Keratinocyte (primary cell): ENCODE data around the gene PRSS33. TPM values are rescaled to one million over a fixed set of nuclear protein-coding genes. Genes with fewer than 3 reads are reported as not detected.

ENCODE experiments used
- DNase-seq: peaks from one replicate; pipeline ENCODE4 v3.0.0-alpha.2; 2011; ENCODE audit warnings: low read depth, missing footprints, low spot score
- FAIRE-seq: peaks from 2 replicates; lab custom pipeline; 2011; peaks lifted over from hg19 to GRCh38; lab: Jason Lieb, UNC
- H2AFZ ChIP-seq: 2 replicates; pipeline ENCODE4 v1.6.0; 2012; ENCODE audit warnings: low read length, control low read depth, inconsistent platforms; ENCODE audit not compliant: control insufficient read depth
- H3K27ac ChIP-seq: 2 replicates; pipeline ENCODE4 v1.5.1; 2011; ENCODE audit warnings: low read length; ENCODE audit not compliant: control insufficient read depth, insufficient read depth
- H3K27me3 ChIP-seq: 3 replicates; pipeline ENCODE4 v1.6.0; 2011; ENCODE audit warnings: low read length; ENCODE audit not compliant: control insufficient read depth, insufficient read depth; ENCODE audit errors: extremely low read depth
- H3K36me3 ChIP-seq, 2 experiments: 2 replicates in 1 of 2; 3 replicates in 1 of 2; pipeline ENCODE4 v1.5.1; 2011; ENCODE audit warnings: low read length in 2 of 2, mild to moderate bottlenecking in 1 of 2; ENCODE audit not compliant: control insufficient read depth in 2 of 2, insufficient read depth in 2 of 2; ENCODE audit errors: extremely low read depth in 1 of 2
- H3K4me1 ChIP-seq: 3 replicates; pipeline ENCODE4 v1.5.1; 2011; ENCODE audit warnings: low read length; ENCODE audit not compliant: control insufficient read depth, insufficient read depth; ENCODE audit errors: extremely low read depth
- H3K4me2 ChIP-seq: 3 replicates; pipeline ENCODE4 v1.6.0; 2011; ENCODE audit warnings: low read depth, low read length; ENCODE audit not compliant: control insufficient read depth, insufficient read depth; ENCODE audit errors: extremely low read depth
- H3K4me3 ChIP-seq, 3 experiments: fragments of 200-600 bp in 1 of 3; sonication (generic) in 1 of 3; 2 replicates in 2 of 3; 3 replicates in 1 of 3; pipeline ENCODE4 v1.5.1; 2011 to 2016; ENCODE audit warnings: low read length in 3 of 3, mild to moderate bottlenecking in 3 of 3, control low read depth in 2 of 3, inconsistent platforms in 1 of 3, low read depth in 1 of 3, mixed read lengths in 1 of 3, mixed run types in 1 of 3, moderate library complexity in 1 of 3; ENCODE audit not compliant: control insufficient read depth in 2 of 3, insufficient read depth in 2 of 3; ENCODE audit errors: extremely low read depth in 1 of 3
- H3K79me2 ChIP-seq: 2 replicates; pipeline ENCODE4 v1.6.0; 2012; ENCODE audit warnings: low read length; ENCODE audit not compliant: control insufficient read depth, insufficient read depth
- H3K9ac ChIP-seq: 3 replicates; pipeline ENCODE4 v1.6.0; 2011; ENCODE audit warnings: low read length; ENCODE audit not compliant: control insufficient read depth, insufficient read depth; ENCODE audit errors: extremely low read depth
- H3K9me1 ChIP-seq: 3 replicates; pipeline ENCODE4 v1.6.0; 2011; ENCODE audit warnings: low read length; ENCODE audit not compliant: control insufficient read depth, insufficient read depth; ENCODE audit errors: extremely low read depth
- H3K9me3 ChIP-seq: 2 replicates; pipeline ENCODE4 v1.5.1; 2012; ENCODE audit warnings: low read depth, low read length; ENCODE audit not compliant: control insufficient read depth
- H4K20me1 ChIP-seq: 3 replicates; pipeline ENCODE4 v1.6.0; 2011; ENCODE audit warnings: low read length; ENCODE audit not compliant: control insufficient read depth, insufficient read depth; ENCODE audit errors: extremely low read depth
- EZH2 ChIP-seq: IDR thresholded peaks from one replicate; pipeline ENCODE4 v1.6.1; 2012; ENCODE audit warnings: inconsistent platforms, mild to moderate bottlenecking, low read length, moderate library complexity
- dilution Hi-C: fragments of 300-500 bp; cut with MboI; formaldehyde crosslinking; loops from one replicate; pipeline ENCODE4 v1.7.0; 2020; ENCODE audit warnings: low sequenced_read_pairs; ENCODE audit not compliant: extremely low pct_ligation_motif_present
- polyA plus RNA-seq, 5 experiments: library from polyadenylated mRNA; depleted of rRNA in 3 of 5; stranded (reverse) in 3 of 5; stranded (forward) in 1 of 5; unstranded in 1 of 5; fragments of >200 nt; gene quantifications; 1 replicate in 1 of 5; 2 replicates in 3 of 5; 3 replicates in 1 of 5; pipeline versions ENCODE4 v1.2.1 to v1.2.3, GENCODE V29; 2011 to 2012; ENCODE audit warnings: missing spikeins in 2 of 5, low read depth in 1 of 5, low replicate concordance in 1 of 5
- TF ChIP-seq, protein P1 (sequence below), 3 experiments: IDR thresholded peaks in 1 of 3; conservative IDR thresholded peaks in 1 of 3; optimal IDR thresholded peaks in 1 of 3; 2 replicates in 2 of 3; 3 replicates in 1 of 3; pipeline versions ENCODE3 to v1.5.1; 2011; ENCODE audit warnings: low read length in 3 of 3, mild to moderate bottlenecking in 3 of 3, moderate library complexity in 2 of 3, control low read depth in 1 of 3, inconsistent platforms in 1 of 3; ENCODE audit not compliant: insufficient read depth in 2 of 3; ENCODE audit errors: extremely low read depth in 1 of 3

PRSS33 gene
- polyA plus RNA-seq, 1 donor (not counting 4 experiments of a cell fraction or from before 2014, with no cell fraction given), result not detected

DNA sequence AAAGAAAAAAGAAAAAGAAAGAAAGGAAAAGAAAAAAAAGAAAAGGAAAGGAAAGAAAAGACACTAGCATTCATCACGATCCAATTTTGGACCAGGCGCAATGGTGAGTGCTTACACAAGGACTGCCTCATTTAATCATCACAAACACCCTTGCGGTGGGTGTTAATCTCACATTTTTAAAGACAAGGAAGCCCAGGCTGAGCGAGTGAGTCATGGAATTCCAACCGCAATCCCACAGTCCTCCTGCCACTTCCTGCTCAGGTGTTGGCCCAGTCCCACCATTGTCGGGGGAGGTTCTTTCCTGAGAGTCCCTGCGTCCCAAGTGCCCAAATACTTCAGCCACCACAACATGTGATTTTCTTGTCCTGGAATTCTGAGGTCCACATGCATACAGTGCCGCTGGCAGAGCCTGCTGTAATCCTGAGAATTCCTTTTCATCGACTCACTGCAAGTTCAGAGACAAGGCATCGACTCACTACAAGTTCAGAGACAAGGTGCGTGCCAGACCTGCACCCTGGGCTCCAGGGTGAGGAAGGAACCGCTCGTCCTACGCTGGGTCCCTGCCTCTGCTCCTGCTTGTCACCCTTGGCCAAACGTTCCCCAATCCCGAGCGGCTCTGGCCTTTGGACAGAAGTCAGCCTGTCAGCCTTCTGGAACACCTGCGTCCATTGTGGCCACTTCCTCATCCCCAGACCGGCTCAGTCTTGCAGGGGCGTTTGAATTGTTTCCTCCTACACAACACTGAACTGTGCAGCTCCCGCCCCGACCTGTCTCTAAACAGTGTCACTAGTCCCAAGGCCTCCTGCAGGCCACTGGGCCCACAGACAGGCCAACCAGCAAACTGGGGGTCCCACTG is 48.5 kb upstream of the PRSS33 start:
- peaks cover 26% of the 10 kb centered on the region for H3K4me1 ChIP-seq
- peak overlapping the region; percentile 37 for H3K27ac ChIP-seq
- H3K9ac ChIP-seq, result peak overlapping the region; percentile 5
- H3K9me3 ChIP-seq, result no peaks in the 10 kb centered on the region
- H2AFZ ChIP-seq, result peak overlapping the region; percentile 3
- dilution Hi-C loops, result no loop called here
- no peaks in the 10 kb centered on the region for H3K9me1 ChIP-seq
- H3K4me3 ChIP-seq, result peak overlapping the region in 1 of 3 experiments; percentile 6
- H3K36me3 ChIP-seq, result no peaks in the 10 kb centered on the region
- no peaks in the 10 kb centered on the region for H4K20me1 ChIP-seq
- H3K4me2 ChIP-seq, result peak overlapping the region; percentile 63
- TF ChIP-seq EZH2, result no peak
- TF ChIP-seq, protein P1, sequence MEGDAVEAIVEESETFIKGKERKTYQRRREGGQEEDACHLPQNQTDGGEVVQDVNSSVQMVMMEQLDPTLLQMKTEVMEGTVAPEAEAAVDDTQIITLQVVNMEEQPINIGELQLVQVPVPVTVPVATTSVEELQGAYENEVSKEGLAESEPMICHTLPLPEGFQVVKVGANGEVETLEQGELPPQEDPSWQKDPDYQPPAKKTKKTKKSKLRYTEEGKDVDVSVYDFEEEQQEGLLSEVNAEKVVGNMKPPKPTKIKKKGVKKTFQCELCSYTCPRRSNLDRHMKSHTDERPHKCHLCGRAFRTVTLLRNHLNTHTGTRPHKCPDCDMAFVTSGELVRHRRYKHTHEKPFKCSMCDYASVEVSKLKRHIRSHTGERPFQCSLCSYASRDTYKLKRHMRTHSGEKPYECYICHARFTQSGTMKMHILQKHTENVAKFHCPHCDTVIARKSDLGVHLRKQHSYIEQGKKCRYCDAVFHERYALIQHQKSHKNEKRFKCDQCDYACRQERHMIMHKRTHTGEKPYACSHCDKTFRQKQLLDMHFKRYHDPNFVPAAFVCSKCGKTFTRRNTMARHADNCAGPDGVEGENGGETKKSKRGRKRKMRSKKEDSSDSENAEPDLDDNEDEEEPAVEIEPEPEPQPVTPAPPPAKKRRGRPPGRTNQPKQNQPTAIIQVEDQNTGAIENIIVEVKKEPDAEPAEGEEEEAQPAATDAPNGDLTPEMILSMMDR (optimal IDR thresholded peaks at IDR 0.05 in 1 of 3, IDR thresholded peaks at IDR 0.05 in 1 of 3, conservative IDR thresholded peaks at IDR 0.05 in 1 of 3; ENCODE audit: extremely low read depth in 1 of 3, insufficient read depth in 2 of 3, low read length in 3 of 3), result peak in 1 of 3 experiments; percentile 13
- peaks cover 25% of the 10 kb centered on the region for H3K27me3 ChIP-seq
- FAIRE-seq (peak; percentile 100), DNase-seq (peak; percentile 98)
- no peaks in the 10 kb centered on the region for H3K79me2 ChIP-seq

DNA sequence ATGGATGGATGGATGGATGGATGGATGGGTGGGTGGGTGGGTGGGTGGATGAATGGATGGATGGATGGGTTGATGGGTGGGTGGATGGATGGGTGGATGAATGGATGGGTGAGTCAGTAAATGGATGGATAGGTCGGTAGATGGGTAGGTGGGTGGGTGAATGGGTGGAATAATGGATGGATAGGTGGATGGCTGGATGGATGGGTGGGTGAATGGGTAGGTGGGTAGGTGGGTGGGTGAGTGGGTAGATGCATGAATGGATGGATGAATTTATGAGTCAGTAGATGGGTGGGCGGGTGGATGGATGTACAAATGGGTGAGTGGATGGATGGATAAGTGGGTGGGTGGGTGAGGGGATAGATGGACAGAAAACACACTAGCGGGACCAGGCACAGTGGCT is 47.6 kb upstream of the PRSS33 start:
- no peak for FAIRE-seq
- H3K4me2 ChIP-seq, result no peak overlapping the region
- dilution Hi-C loops, result no loop called here
- H3K36me3 ChIP-seq, result no peaks in the 10 kb centered on the region
- no peak overlapping the region for H2AFZ ChIP-seq
- DNase-seq, result no peak
- no peak overlapping the region for H3K27ac ChIP-seq
- H3K79me2 ChIP-seq, result no peaks in the 10 kb centered on the region
- no peaks in the 10 kb centered on the region for H3K9me1 ChIP-seq
- no peak overlapping the region for H3K9ac ChIP-seq
- no peaks in the 10 kb centered on the region for H3K9me3 ChIP-seq
- peaks cover 25% of the 10 kb centered on the region for H3K27me3 ChIP-seq
- H3K4me1 ChIP-seq, result peaks cover 31% of the 10 kb centered on the region
- no peak overlapping the region for H3K4me3 ChIP-seq
- H4K20me1 ChIP-seq, result no peaks in the 10 kb centered on the region
- TF ChIP-seq, protein P1 (optimal IDR thresholded peaks at IDR 0.05 in 1 of 3, IDR thresholded peaks at IDR 0.05 in 1 of 3, conservative IDR thresholded peaks at IDR 0.05 in 1 of 3; ENCODE audit: extremely low read depth in 1 of 3, insufficient read depth in 2 of 3, low read length in 3 of 3), result no peak
- TF ChIP-seq EZH2, result no peak
